ENCODE data around the gene FIGN.

Gene FIGN

GRCh38 chr2:163735685-163736432, at the start of gene FIGN:
Gene FIGN, minus strand, starts transcription at chr2:163736008. Its CDS starts 1,081 bp downstream, at chr2:163734927.
- DNase-seq (ENCODE audit: low spot score) = peak; percentile 72

- DNase-seq (ENCODE audit: low spot score) = no peak
These were observed 49.4 kb upstream of the FIGN start for GRCh38 chr2:163785162-163785561.

- DNase-seq (ENCODE audit: low spot score) = no peak
These were observed 44.3 kb upstream of the FIGN start for GRCh38 chr2:163779970-163780597.

GRCh38 chr2:163778045-163778781, 42.4 kb upstream of the FIGN start:
- DNase-seq (ENCODE audit: low spot score) = no peak

- no peak for DNase-seq (ENCODE audit: low spot score)
These were observed 39.5 kb upstream of the FIGN start for GRCh38 chr2:163775304-163775703.

- DNase-seq (ENCODE audit: low spot score) = no peak
These were observed 39.1 kb upstream of the FIGN start for GRCh38 chr2:163774862-163775261.

GRCh38 chr2:163773276-163773675, 37.5 kb upstream of the FIGN start:
- no peak for DNase-seq (ENCODE audit: low spot score)

- no peak for DNase-seq (ENCODE audit: low spot score)
These were observed 35.8 kb upstream of the FIGN start for GRCh38 chr2:163771596-163771995.

- no peak for DNase-seq (ENCODE audit: low spot score)
These were observed 33.3 kb upstream of the FIGN start for GRCh38 chr2:163768881-163769695.

- no peak for DNase-seq (ENCODE audit: low spot score)
These were observed 31.3 kb upstream of the FIGN start for GRCh38 chr2:163767097-163767496.

- no peak for DNase-seq (ENCODE audit: low spot score)
These were observed 28.8 kb upstream of the FIGN start for GRCh38 chr2:163764566-163764965.

- no peak for DNase-seq (ENCODE audit: low spot score)
These were observed 23.2 kb upstream of the FIGN start for GRCh38 chr2:163759013-163759412.

GRCh38 chr2:163757814-163758213, 22.0 kb upstream of the FIGN start:
- no peak for DNase-seq (ENCODE audit: low spot score)

- DNase-seq (ENCODE audit: low spot score) = no peak
These were observed 20.8 kb upstream of the FIGN start for GRCh38 chr2:163756588-163756987.

GRCh38 chr2:163755366-163755765, 19.6 kb upstream of the FIGN start:
- no peak for DNase-seq (ENCODE audit: low spot score)

GRCh38 chr2:163753726-163754125, 17.9 kb upstream of the FIGN start:
- DNase-seq (ENCODE audit: low spot score) = no peak

GRCh38 chr2:163752267-163752666, 16.5 kb upstream of the FIGN start:
- no peak for DNase-seq (ENCODE audit: low spot score)

- no peak for DNase-seq (ENCODE audit: low spot score)
These were observed 15.9 kb upstream of the FIGN start for GRCh38 chr2:163751696-163752095.

GRCh38 chr2:163748420-163748819, 12.6 kb upstream of the FIGN start:
- DNase-seq (ENCODE audit: low spot score) = no peak

GRCh38 chr2:163741435-163741834, 5.6 kb upstream of the FIGN start:
- DNase-seq (ENCODE audit: low spot score) = no peak

- no peak for DNase-seq (ENCODE audit: low spot score)
These were observed 1.8 kb upstream of the FIGN start for GRCh38 chr2:163737563-163737962.

GRCh38 chr2:163737190-163737439, 1.3 kb upstream of the FIGN start:
- no peak for DNase-seq (ENCODE audit: low spot score)

Measured in HuH-7.5 (cell line).